GM12878 (cell line): Measurements from ENCODE around the gene COL4A2. TPM values are rescaled to one million over a fixed set of nuclear protein-coding genes. Genes with fewer than 3 reads are reported as not detected.

Experiments used
- BHLHE40 ChIP-seq, 2 experiments: fragments of 450-650 bp in 1 of 2; IDR thresholded peaks; 2 replicates each; pipeline ENCODE4 v1.6.1; 2011 to 2017; ENCODE audit warnings: low read depth in 2 of 2, borderline replicate concordance in 1 of 2, improper control_type of control experiment in 1 of 2, low read length in 1 of 2, mild to moderate bottlenecking in 1 of 2
- DPF2 ChIP-seq: fragments of 450-650 bp; IDR thresholded peaks from 2 replicates; pipeline ENCODE4 v1.6.1; 2017; ENCODE audit warnings: mild to moderate bottlenecking
- MEF2B ChIP-seq: fragments of 450-650 bp; IDR thresholded peaks from 2 replicates; pipeline ENCODE4 v1.6.1; 2018; ENCODE audit warnings: mild to moderate bottlenecking, moderate library complexity; ENCODE audit not compliant: partially characterized antibody, poor library complexity, severe bottlenecking
- NFYA ChIP-seq: IDR thresholded peaks from 2 replicates; pipeline ENCODE4 v1.6.1; 2011; ENCODE audit warnings: low read depth, mild to moderate bottlenecking, low read length, improper control_type of control experiment, borderline replicate concordance
- PAX5 ChIP-seq: IDR thresholded peaks from 2 replicates; pipeline ENCODE4 v1.6.1; 2011; ENCODE audit warnings: low read depth, low read length, borderline replicate concordance
- POLR2A ChIP-seq: IDR thresholded peaks from 2 replicates; pipeline ENCODE4 v1.6.1; 2011; ENCODE audit warnings: low read depth, mild to moderate bottlenecking, low read length
- RAD21 ChIP-seq: IDR thresholded peaks from 2 replicates; pipeline ENCODE4 v1.6.1; 2011; ENCODE audit warnings: mild to moderate bottlenecking, low read depth, low read length, moderate library complexity; ENCODE audit not compliant: insufficient read depth
- RAD51 ChIP-seq: fragments of 450-650 bp; IDR thresholded peaks from 2 replicates; pipeline ENCODE4 v1.6.1; 2016; ENCODE audit warnings: moderate library complexity, mild to moderate bottlenecking, inconsistent platforms
- SUPT20H ChIP-seq: IDR thresholded peaks from 2 replicates; pipeline ENCODE4 v1.6.1; 2011; ENCODE audit warnings: low read depth, mild to moderate bottlenecking, low read length, moderate library complexity, borderline replicate concordance; ENCODE audit not compliant: control insufficient read depth
- polyA plus RNA-seq, 11 experiments: library from polyadenylated mRNA; depleted of rRNA in 4 of 11; unstranded in 6 of 11; stranded (reverse) in 5 of 11; fragments of >200 nt; fragmentation: Nextera tagmentation in 4 of 11; fragmentation: Illumina TruSeq in 1 of 11; extraction: Ambion mirVana in 4 of 11; extraction: Trizol in 1 of 11; gene quantifications; 1 replicate in 1 of 11; 2 replicates in 10 of 11; pipeline versions ENCODE4 v1.2.1 to v1.2.3, GENCODE V29; 2011 to 2016; ENCODE audit warnings: inconsistent platforms in 2 of 11, missing spikeins in 2 of 11, low read depth in 1 of 11
- total RNA-seq, 4 experiments: library from RNA; depleted of rRNA in 3 of 4; stranded (reverse); fragments of >200 nt in 3 of 4; fragmentation: Illumina TruSeq in 1 of 4; extraction: Trizol in 1 of 4; gene quantifications; 2 replicates each; pipeline versions ENCODE4 v1.2.1 to v1.2.3, GENCODE V29; 2013 to 2021
- TF ChIP-seq, protein P1 (sequence below): fragments of 450-650 bp; IDR thresholded peaks from 2 replicates; pipeline ENCODE4 v1.6.1; 2016; ENCODE audit warnings: mild to moderate bottlenecking
- TF ChIP-seq, protein P2 (sequence below): fragments of 450-650 bp; IDR thresholded peaks from 2 replicates; pipeline ENCODE4 v1.6.1; 2018; ENCODE audit warnings: mild to moderate bottlenecking, low read depth, moderate library complexity; ENCODE audit not compliant: partially characterized antibody
- TF ChIP-seq, protein P3 (sequence below): fragments of 450-650 bp; formaldehyde crosslinking; IDR thresholded peaks from 2 replicates; pipeline ENCODE4 v1.4.0; 2022; ENCODE audit warnings: mild to moderate bottlenecking, moderate library complexity
- TF ChIP-seq, protein P4 (sequence below): fragments of 450-650 bp; IDR thresholded peaks from 2 replicates; pipeline ENCODE4 v1.6.1; 2017; ENCODE audit warnings: mild to moderate bottlenecking, moderate library complexity
- TF ChIP-seq, protein P5 (sequence below): fragments of 450-650 bp; conservative IDR thresholded peaks from 2 replicates; pipeline ENCODE4 v1.6.1; 2017; ENCODE audit warnings: mild to moderate bottlenecking, moderate library complexity

Gene COL4A2
- total and polyA plus RNA-seq, 10 of the 15 experiments (the other 5 are each of a cell fraction or from before 2014, with no cell fraction given) = 0.16 to 1.6 (median 0.62) TPM; not detected in 3

DNA sequence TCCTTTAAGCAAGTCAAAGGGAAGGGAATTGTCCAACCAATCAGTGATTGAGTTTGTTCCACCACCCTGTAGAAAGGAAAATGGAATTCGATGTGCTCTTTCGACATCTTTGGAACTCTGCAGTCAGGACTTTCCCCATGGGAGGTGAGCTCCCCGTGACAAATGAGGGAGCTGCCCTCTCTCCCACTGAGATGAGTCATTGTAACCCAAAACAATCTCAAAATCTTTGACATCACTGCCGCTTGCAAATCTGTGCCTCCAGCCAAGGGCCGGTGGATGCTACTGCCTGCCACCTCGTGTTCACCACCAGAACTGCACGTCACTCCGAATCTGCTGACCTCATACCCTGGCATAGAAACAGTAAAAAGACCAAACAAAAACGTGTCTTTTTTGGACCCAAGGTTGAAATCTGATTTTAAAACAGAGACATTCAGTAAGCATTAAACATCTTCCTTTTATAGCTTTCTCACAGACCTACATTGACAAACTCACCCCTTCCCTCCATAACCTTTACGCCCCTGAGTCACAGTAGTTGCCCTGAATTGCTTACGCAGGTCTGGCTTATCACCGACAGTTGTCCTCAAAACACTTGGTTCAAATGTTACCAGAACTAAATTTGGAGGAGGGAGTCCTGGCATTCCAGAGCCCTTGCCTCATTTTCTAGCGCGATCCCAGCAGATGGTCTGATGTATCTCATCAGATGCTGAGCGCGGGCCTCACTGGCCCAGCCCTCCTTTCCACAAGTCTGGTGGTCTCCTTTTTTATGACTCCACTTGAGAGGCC lies 105.2 kb downstream of the COL4A2 start (continued):
- TF ChIP-seq PAX5 = no peak; the same call in 1 of the 2 replicates
- no peak for TF ChIP-seq POLR2A
- no peak; the same call in 1 of the 2 replicates for TF ChIP-seq RAD51
- TF ChIP-seq, protein P1, sequence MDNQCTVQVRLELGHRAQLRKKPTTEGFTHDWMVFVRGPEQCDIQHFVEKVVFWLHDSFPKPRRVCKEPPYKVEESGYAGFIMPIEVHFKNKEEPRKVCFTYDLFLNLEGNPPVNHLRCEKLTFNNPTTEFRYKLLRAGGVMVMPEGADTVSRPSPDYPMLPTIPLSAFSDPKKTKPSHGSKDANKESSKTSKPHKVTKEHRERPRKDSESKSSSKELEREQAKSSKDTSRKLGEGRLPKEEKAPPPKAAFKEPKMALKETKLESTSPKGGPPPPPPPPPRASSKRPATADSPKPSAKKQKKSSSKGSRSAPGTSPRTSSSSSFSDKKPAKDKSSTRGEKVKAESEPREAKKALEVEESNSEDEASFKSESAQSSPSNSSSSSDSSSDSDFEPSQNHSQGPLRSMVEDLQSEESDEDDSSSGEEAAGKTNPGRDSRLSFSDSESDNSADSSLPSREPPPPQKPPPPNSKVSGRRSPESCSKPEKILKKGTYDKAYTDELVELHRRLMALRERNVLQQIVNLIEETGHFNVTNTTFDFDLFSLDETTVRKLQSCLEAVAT = no peak
- TF ChIP-seq, protein P2, sequence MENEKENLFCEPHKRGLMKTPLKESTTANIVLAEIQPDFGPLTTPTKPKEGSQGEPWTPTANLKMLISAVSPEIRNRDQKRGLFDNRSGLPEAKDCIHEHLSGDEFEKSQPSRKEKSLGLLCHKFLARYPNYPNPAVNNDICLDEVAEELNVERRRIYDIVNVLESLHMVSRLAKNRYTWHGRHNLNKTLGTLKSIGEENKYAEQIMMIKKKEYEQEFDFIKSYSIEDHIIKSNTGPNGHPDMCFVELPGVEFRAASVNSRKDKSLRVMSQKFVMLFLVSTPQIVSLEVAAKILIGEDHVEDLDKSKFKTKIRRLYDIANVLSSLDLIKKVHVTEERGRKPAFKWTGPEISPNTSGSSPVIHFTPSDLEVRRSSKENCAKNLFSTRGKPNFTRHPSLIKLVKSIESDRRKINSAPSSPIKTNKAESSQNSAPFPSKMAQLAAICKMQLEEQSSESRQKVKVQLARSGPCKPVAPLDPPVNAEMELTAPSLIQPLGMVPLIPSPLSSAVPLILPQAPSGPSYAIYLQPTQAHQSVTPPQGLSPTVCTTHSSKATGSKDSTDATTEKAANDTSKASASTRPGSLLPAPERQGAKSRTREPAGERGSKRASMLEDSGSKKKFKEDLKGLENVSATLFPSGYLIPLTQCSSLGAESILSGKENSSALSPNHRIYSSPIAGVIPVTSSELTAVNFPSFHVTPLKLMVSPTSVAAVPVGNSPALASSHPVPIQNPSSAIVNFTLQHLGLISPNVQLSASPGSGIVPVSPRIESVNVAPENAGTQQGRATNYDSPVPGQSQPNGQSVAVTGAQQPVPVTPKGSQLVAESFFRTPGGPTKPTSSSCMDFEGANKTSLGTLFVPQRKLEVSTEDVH = no peak
- TF ChIP-seq, protein P3, sequence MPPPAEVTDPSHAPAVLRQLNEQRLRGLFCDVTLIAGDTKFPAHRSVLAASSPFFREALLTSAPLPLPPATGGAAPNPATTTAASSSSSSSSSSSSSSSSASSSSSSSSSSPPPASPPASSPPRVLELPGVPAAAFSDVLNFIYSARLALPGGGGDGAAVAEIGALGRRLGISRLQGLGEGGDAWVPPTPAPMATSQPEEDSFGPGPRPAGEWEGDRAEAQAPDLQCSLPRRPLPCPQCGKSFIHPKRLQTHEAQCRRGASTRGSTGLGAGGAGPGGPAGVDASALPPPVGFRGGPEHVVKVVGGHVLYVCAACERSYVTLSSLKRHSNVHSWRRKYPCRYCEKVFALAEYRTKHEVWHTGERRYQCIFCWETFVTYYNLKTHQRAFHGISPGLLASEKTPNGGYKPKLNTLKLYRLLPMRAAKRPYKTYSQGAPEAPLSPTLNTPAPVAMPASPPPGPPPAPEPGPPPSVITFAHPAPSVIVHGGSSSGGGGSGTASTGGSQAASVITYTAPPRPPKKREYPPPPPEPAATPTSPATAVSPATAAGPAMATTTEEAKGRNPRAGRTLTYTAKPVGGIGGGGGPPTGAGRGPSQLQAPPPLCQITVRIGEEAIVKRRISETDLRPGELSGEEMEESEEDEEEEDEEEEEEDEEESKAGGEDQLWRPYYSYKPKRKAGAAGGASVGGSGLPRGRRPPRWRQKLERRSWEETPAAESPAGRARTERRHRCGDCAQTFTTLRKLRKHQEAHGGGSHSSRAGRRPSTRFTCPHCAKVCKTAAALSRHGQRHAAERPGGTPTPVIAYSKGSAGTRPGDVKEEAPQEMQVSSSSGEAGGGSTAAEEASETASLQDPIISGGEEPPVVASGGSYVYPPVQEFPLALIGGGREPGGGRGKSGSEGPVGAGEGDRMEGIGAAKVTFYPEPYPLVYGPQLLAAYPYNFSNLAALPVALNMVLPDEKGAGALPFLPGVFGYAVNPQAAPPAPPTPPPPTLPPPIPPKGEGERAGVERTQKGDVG (CRISPR knock-in tag) = no peak
- no peak for TF ChIP-seq NFYA
- peak; percentile 85 for TF ChIP-seq RAD21
- TF ChIP-seq DPF2 = peak; percentile 82
- TF ChIP-seq, protein P4, sequence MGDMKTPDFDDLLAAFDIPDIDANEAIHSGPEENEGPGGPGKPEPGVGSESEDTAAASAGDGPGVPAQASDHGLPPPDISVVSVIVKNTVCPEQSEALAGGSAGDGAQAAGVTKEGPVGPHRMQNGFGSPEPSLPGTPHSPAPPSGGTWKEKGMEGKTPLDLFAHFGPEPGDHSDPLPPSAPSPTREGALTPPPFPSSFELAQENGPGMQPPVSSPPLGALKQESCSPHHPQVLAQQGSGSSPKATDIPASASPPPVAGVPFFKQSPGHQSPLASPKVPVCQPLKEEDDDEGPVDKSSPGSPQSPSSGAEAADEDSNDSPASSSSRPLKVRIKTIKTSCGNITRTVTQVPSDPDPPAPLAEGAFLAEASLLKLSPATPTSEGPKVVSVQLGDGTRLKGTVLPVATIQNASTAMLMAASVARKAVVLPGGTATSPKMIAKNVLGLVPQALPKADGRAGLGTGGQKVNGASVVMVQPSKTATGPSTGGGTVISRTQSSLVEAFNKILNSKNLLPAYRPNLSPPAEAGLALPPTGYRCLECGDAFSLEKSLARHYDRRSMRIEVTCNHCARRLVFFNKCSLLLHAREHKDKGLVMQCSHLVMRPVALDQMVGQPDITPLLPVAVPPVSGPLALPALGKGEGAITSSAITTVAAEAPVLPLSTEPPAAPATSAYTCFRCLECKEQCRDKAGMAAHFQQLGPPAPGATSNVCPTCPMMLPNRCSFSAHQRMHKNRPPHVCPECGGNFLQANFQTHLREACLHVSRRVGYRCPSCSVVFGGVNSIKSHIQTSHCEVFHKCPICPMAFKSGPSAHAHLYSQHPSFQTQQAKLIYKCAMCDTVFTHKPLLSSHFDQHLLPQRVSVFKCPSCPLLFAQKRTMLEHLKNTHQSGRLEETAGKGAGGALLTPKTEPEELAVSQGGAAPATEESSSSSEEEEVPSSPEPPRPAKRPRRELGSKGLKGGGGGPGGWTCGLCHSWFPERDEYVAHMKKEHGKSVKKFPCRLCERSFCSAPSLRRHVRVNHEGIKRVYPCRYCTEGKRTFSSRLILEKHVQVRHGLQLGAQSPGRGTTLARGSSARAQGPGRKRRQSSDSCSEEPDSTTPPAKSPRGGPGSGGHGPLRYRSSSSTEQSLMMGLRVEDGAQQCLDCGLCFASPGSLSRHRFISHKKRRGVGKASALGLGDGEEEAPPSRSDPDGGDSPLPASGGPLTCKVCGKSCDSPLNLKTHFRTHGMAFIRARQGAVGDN = peak; percentile 48; the same call in 1 of the 2 replicates
- peak; percentile 81 for TF ChIP-seq MEF2B
- TF ChIP-seq, protein P5, sequence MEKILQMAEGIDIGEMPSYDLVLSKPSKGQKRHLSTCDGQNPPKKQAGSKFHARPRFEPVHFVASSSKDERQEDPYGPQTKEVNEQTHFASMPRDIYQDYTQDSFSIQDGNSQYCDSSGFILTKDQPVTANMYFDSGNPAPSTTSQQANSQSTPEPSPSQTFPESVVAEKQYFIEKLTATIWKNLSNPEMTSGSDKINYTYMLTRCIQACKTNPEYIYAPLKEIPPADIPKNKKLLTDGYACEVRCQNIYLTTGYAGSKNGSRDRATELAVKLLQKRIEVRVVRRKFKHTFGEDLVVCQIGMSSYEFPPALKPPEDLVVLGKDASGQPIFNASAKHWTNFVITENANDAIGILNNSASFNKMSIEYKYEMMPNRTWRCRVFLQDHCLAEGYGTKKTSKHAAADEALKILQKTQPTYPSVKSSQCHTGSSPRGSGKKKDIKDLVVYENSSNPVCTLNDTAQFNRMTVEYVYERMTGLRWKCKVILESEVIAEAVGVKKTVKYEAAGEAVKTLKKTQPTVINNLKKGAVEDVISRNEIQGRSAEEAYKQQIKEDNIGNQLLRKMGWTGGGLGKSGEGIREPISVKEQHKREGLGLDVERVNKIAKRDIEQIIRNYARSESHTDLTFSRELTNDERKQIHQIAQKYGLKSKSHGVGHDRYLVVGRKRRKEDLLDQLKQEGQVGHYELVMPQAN = no peak
- TF ChIP-seq SUPT20H = no peak
- peak; percentile 47 to 56; a peak in 2 of 4 replicates for TF ChIP-seq BHLHE40 (IDR thresholded peaks at IDR 0.05; ENCODE audit: borderline replicate concordance in 1 of 2, low read depth in 2 of 2, low read length in 1 of 2)
